Measurements from ENCODE around the gene SCAF4.
A peak's percentile ranks its signal among the peaks of the same experiment; 100 is the strongest.

- TF ChIP-seq CTCF (IDR thresholded peaks at IDR 0.05) (no peak), RCOR1 (IDR thresholded peaks at IDR 0.05; ENCODE audit: low read length) (peak; percentile 97), YY1 (IDR thresholded peaks at IDR 0.05; ENCODE audit: low read depth) (no peak), MEF2A (IDR thresholded peaks at IDR 0.05; ENCODE audit: borderline replicate concordance, low read depth) (no peak)
Observed at GRCh38 chr21:31752967-31753366, 21.0 kb upstream of the SCAF4 start.

Data from SK-N-SH (cell line).